Measurements from ENCODE around the gene MVK.

GRCh38 chr12:109553483-109553882 is 20.1 kb upstream of the MVK start:
- TF ChIP-seq CTCF (IDR thresholded peaks at IDR 0.05 in 4 of 5, conservative IDR thresholded peaks at IDR 0.05 in 1 of 5) (no peak), POLR2A (IDR thresholded peaks at IDR 0.05) (no peak)

Measured in gastrocnemius medialis (tissue), 4 donors.